Glomerular visceral epithelial cell (primary cell): ENCODE results near the gene ZNF804A.

Experiments used
- DNase-seq: peaks from one replicate; pipeline ENCODE4 v3.0.0-alpha.2; 2016; ENCODE audit errors: extremely low spot score

The ZNF804A gene

GRCh38 chr2:184598316-184599053, at the start of gene ZNF804A:
Gene ZNF804A, plus strand, starts transcription at chr2:184598529. Its CDS starts 431 bp downstream, at chr2:184598960.
- DNase-seq = peak; percentile 77

DNA sequence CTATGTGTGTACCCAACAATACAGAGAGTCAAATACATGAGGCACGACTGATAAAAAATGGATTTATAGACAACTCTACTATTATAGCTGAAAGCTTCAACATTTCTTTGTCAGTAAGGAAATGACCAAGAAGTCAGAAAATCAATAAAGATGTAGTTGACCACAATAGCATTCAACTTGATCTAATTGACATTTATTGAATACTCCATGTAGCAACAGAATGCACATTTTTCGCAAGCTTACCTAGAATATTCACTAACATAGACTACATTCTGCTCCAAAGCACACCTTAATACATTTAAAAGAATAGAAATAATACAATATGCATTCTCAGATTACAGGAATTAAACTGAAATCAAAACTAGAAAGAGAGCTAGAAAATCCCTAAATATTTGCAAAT, 49.2 kb upstream of the ZNF804A start:
- no peak for DNase-seq

- DNase-seq = no peak
Measured at GRCh38 chr2:184551626-184552025, 46.7 kb upstream of the ZNF804A start.

GRCh38 chr2:184554736-184555135, 43.6 kb upstream of the ZNF804A start:
- no peak for DNase-seq

- no peak for DNase-seq
Measured at GRCh38 chr2:184555352-184555751, 43.0 kb upstream of the ZNF804A start.

DNA sequence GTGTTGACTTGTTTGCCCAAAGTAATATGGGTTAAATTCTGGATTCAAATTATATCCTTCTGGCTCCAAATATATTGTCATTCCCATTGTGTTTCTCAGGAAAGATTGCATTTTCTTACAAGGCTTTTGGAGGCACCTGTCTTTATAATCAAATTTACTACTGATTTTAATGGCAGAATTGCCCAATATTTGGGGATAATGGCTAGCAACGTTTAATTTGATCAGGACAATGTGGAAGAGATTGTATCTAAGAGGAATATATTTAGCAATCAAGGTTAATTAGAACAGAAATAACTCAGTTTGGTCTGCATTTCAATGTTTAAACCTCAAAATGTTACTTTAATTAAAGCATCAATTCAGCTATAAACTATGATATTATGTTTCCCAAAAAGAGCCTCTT, 41.7 kb upstream of the ZNF804A start:
- no peak for DNase-seq

- peak; percentile 45 for DNase-seq
Measured at GRCh38 chr2:184558713-184559464, 39.4 kb upstream of the ZNF804A start.

- no peak for DNase-seq
Measured at GRCh38 chr2:184560603-184561002, 37.7 kb upstream of the ZNF804A start.

GRCh38 chr2:184562532-184562931, 35.8 kb upstream of the ZNF804A start:
- DNase-seq = no peak

DNA sequence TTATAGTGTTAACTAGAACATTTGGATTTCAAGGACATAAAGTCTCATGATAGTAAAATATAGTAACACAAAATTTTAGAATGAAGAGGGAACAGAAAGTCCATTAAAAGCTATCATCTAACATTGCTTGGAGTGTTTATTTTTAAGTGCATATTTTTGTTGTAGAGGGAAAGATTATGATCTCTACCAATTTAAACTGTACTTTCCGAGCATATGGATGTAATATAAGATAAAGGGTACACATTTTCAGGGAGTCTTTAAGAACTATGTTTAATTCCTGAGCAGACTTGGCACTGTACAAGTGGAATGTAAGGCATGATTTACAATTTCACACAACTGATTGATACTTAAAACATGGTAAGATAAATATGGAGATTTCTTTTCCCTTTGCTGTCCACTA, 34.2 kb upstream of the ZNF804A start:
- no peak for DNase-seq

GRCh38 chr2:184566716-184567115, 31.6 kb upstream of the ZNF804A start:
- no peak for DNase-seq

DNA sequence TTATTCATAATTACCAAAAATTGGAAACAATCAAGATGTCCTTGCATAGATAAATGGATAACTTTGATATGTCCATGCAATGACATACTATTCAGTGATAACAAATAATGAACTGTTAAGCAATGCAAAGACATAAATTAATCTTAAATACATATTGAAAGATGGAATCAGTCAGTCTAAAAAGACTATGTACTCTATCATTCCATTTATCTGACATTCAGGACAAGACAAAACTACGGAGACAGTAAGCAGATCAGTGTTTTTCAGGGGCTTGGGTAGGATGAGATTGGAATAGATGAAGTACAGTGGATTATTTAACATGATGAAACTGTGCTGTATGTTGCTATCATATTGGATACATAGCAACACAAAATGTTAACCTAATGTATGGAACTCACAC, 21.3 kb upstream of the ZNF804A start:
- no peak for DNase-seq

- DNase-seq = no peak
Measured at GRCh38 chr2:184577743-184578142, 20.6 kb upstream of the ZNF804A start.

GRCh38 chr2:184579226-184579625, 19.1 kb upstream of the ZNF804A start:
- DNase-seq = no peak

- DNase-seq = no peak
Measured at GRCh38 chr2:184581391-184581790, 16.9 kb upstream of the ZNF804A start.

- DNase-seq = no peak
Measured at GRCh38 chr2:184589261-184589660, 9.1 kb upstream of the ZNF804A start.

- no peak for DNase-seq
Measured at GRCh38 chr2:184596819-184597411, 1.4 kb upstream of the ZNF804A start.

DNA sequence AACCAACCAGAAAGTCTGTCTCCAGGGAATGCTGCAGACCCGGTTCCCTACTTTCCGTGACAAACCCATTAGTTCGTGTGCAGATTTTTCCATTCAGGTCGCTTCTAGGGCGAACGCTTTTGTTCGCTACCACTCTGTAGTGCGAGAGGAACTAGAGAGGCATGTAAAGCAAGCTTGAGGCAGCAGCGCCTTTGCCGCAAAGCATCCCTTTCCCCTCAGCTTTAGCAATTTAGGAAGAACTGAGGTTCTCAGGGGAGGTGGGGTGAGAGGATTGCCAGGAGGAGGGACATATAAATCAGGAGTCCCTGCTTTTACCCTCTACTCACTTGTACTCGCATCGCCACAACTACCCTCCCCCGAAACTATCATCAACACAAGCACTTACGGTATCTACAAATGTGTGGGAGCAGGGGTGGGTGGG, 748 bp upstream of the ZNF804A start:
- peak; percentile 20 for DNase-seq

- peak; percentile 3 for DNase-seq
Measured at GRCh38 chr2:184598002-184598315, 370 bp upstream of the ZNF804A start.

DNA sequence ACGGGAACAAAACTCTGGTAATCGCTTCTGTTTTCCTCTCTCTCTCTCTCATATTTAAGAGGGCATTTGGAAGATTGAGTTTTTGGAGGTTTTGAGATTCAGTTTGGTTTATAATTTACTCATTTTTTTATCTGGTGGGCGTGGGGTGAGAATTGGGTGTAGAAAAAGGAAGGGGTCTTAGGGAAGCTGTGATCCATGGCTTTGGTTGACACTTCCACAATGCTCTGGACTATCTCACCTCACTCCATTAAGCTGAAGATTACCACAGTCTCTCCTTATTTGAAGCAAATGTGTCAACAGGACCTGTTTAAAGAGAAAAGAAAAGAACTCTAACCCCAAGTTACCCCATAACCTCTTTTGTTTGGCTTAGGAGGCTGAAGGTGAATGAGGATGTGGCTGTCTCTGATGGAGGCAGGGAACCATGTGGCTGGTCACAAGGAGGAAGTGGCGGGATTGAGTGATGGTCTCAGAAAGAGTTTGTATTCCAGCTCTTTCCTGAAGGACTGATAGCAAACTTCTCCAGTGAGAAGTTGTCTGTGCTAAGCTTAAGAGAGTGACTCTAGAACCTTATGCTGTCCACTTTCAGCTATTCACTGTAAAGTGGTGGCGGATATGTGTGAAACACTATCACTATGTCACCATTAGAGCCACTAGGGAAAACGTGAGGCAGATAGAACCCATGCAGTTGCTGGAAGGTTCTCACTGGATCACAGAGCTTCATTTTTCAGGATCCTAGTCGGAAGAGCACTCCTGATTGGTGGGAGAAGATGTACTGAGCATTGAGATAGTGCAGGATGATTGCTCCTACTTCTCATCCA, 934 bp downstream of the ZNF804A start:
- no peak for DNase-seq

DNA sequence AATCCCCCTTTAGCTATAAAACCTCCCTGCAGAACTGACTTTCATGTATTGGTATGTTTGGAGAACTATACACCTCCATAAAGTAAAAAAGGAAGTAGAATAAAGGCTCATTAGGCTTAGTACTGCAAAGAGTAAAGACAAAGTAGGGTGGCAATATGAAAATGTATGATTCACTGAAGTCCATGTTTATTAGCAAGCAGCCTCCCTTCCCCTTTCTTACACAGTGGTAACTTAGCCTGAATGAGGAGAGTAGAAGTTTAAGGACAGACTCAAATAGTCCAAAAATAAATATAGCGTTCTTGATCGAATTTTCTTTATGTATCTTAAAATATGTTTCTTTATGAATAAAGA, 1.5 kb downstream of the ZNF804A start:
- no peak for DNase-seq

DNA sequence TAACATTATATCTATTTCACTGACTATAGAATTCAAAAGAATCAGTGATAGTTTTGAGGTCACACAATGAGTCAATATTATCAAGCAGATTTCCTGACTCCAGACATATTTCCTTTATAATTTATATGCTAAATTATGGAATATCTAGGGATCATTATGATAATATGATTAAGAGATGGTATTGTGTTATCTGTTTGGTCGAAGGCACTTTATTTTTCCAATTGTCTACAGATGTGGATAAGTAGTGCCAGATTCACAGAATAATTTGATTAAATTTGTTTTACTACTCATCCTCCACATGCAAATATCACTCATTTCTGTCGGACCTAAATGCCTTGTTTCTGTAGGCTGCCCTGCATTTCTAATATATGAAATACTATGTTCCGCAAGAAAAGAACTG, 4.4 kb downstream of the ZNF804A start:
- no peak for DNase-seq
